Osteoblast (primary cell): Measurements from ENCODE around the gene COL16A1. TPM values are rescaled to one million over a fixed set of nuclear protein-coding genes. Genes with fewer than 3 reads are reported as not detected.

Source experiments
- DNase-seq: peaks from one replicate; pipeline ENCODE4 v3.0.0; 2011; ENCODE audit warnings: low spot score, mixed read lengths; ENCODE audit not compliant: insufficient read length; ENCODE audit errors: missing footprints
- H2AFZ ChIP-seq: 2 replicates; pipeline ENCODE4 v1.6.0; 2011; ENCODE audit warnings: mild to moderate bottlenecking, low read length
- H3K27ac ChIP-seq: 2 replicates; pipeline ENCODE4 v1.5.1; 2011; ENCODE audit warnings: mild to moderate bottlenecking, low read depth, low read length, moderate library complexity
- H3K27me3 ChIP-seq: 2 replicates; pipeline ENCODE4 v1.6.0; 2012; ENCODE audit warnings: mild to moderate bottlenecking, control low read depth, inconsistent platforms, low read length, moderate library complexity; ENCODE audit not compliant: insufficient read depth
- H3K36me3 ChIP-seq: 2 replicates; pipeline ENCODE4 v1.5.1; 2011; ENCODE audit warnings: mild to moderate bottlenecking, low read length, control low read depth, moderate library complexity; ENCODE audit not compliant: insufficient read depth
- H3K4me1 ChIP-seq: 2 replicates; pipeline ENCODE4 v1.5.1; 2011; ENCODE audit warnings: mild to moderate bottlenecking, low read length, control low read depth, moderate library complexity; ENCODE audit not compliant: insufficient read depth
- H3K4me2 ChIP-seq: 2 replicates; pipeline ENCODE4 v1.6.0; 2011; ENCODE audit warnings: mild to moderate bottlenecking, low read length; ENCODE audit not compliant: insufficient read depth
- H3K4me3 ChIP-seq: fragments of 200-600 bp; sonication (generic); 3 replicates; pipeline ENCODE4 v1.5.1; 2012; ENCODE audit warnings: mild to moderate bottlenecking, low read length, inconsistent platforms; ENCODE audit not compliant: insufficient read depth
- H3K79me2 ChIP-seq: 2 replicates; pipeline ENCODE4 v1.6.0; 2012; ENCODE audit warnings: mild to moderate bottlenecking, low read length, control low read depth, inconsistent platforms; ENCODE audit not compliant: insufficient read depth
- H3K9me3 ChIP-seq: 2 replicates; pipeline ENCODE4 v1.5.1; 2011; ENCODE audit warnings: low read depth, low read length, control low read depth
- H4K20me1 ChIP-seq: 2 replicates; pipeline ENCODE4 v1.6.0; 2012; ENCODE audit warnings: mild to moderate bottlenecking, low read length, control low read depth; ENCODE audit not compliant: insufficient read depth
- CTCF ChIP-seq: IDR thresholded peaks from 2 replicates; pipeline ENCODE4 v1.5.1; 2011; ENCODE audit warnings: mild to moderate bottlenecking, low read depth, low read length, moderate library complexity; ENCODE audit errors: extremely low read depth
- total RNA-seq: library from RNA; depleted of rRNA; stranded (reverse); fragments of >200 nt; gene quantifications from 2 replicates; pipeline ENCODE4 v1.2.3, GENCODE V29; 2012

COL16A1 gene
- total RNA-seq, 1 donor: 197 TPM

- H3K36me3 ChIP-seq: peaks cover 74% of the 10 kb centered on the region
Observed at GRCh38 chr1:31666263-31666963, 37.4 kb downstream of the COL16A1 start.

GRCh38 chr1:31665234-31665878, 38.5 kb downstream of the COL16A1 start:
- Histone ChIP-seq H3K4me2 (no peak overlapping the region), H3K9me3 (no peaks in the 10 kb centered on the region), H3K27me3 (no peaks in the 10 kb centered on the region), H3K36me3 (peaks cover 74% of the 10 kb centered on the region), H3K4me3 (no peak overlapping the region), H2AFZ (no peak overlapping the region), H3K27ac (no peak overlapping the region), H3K4me1 (peaks cover 7% of the 10 kb centered on the region), H4K20me1 (no peaks in the 10 kb centered on the region), H3K79me2 (no peaks in the 10 kb centered on the region)
- peak; percentile 67 for DNase-seq
- TF ChIP-seq CTCF: no peak

More at GRCh38 chr1:31666263-31666963, 37.4 kb downstream of the COL16A1 start:
- H3K27ac ChIP-seq: no peak overlapping the region
- peak; percentile 83 for DNase-seq
- no peaks in the 10 kb centered on the region for H4K20me1 ChIP-seq
- H3K4me2 ChIP-seq: no peak overlapping the region
- H3K4me1 ChIP-seq: peaks cover 7% of the 10 kb centered on the region
- H3K9me3 ChIP-seq: no peaks in the 10 kb centered on the region
- no peak overlapping the region for H3K4me3 ChIP-seq
- TF ChIP-seq CTCF: no peak
- no peak overlapping the region for H2AFZ ChIP-seq
- H3K79me2 ChIP-seq: no peaks in the 10 kb centered on the region
- H3K27me3 ChIP-seq: no peaks in the 10 kb centered on the region

- DNase-seq: peak; percentile 58
- H3K79me2 ChIP-seq: no peaks in the 10 kb centered on the region
- no peak overlapping the region for H3K4me3 ChIP-seq
- no peak overlapping the region for H3K4me2 ChIP-seq
- H4K20me1 ChIP-seq: peaks cover 4% of the 10 kb centered on the region
- peaks cover 74% of the 10 kb centered on the region for H3K36me3 ChIP-seq
- H3K27ac ChIP-seq: no peak overlapping the region
- H3K9me3 ChIP-seq: no peaks in the 10 kb centered on the region
- no peak for TF ChIP-seq CTCF
- H2AFZ ChIP-seq: no peak overlapping the region
- no peaks in the 10 kb centered on the region for H3K27me3 ChIP-seq
- peaks cover 3% of the 10 kb centered on the region for H3K4me1 ChIP-seq
Observed at GRCh38 chr1:31664528-31664927, 39.3 kb downstream of the COL16A1 start.
